Measurements from ENCODE around the gene PLPP6. TPM values are rescaled to one million over a fixed set of nuclear protein-coding genes. Genes with fewer than 3 reads are reported as not detected.

PLPP6 gene
- total and polyA plus RNA-seq, 2 of the 13 experiments (the other 11 are each of a cell fraction or from before 2014, with no cell fraction given), result 12.1 to 15.5 TPM

DNA sequence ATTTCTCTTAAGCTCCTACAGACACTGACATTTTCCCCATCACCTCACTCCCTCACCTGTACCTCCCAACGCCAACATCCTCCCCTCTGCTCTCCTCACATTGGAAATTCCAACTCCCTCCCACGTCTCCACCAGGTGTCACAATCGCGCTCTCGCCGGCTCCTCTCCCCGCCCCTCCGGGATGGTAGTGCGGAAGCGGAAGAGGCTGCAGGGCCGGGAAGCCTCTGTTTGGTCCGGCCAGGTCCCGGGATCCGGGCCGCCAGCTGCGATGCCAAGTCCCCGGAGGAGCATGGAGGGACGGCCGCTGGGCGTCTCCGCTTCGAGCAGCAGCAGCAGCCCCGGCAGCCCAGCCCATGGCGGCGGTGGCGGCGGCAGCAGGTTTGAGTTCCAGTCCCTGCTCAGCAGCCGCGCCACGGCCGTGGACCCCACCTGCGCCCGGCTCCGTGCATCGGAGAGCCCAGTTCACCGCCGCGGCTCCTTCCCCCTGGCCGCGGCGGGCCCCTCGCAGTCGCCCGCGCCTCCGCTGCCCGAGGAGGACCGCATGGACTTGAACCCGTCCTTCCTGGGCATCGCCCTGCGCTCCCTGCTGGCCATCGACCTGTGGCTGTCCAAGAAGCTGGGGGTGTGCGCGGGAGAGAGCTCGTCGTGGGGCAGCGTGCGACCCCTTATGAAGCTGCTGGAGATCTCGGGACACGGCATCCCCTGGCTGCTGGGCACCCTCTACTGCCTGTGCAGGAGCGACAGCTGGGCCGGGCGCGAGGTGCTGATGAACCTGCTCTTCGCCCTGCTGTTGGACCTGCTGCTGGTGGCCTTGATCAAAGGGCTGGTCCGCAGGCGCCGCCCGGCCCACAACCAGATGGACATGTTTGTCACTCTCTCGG, at the start of gene PLPP6 (continued):
- TF ChIP-seq, protein P1, sequence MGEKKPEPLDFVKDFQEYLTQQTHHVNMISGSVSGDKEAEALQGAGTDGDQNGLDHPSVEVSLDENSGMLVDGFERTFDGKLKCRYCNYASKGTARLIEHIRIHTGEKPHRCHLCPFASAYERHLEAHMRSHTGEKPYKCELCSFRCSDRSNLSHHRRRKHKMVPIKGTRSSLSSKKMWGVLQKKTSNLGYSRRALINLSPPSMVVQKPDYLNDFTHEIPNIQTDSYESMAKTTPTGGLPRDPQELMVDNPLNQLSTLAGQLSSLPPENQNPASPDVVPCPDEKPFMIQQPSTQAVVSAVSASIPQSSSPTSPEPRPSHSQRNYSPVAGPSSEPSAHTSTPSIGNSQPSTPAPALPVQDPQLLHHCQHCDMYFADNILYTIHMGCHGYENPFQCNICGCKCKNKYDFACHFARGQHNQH (CRISPR knock-in tag; IDR thresholded peaks at IDR 0.05), result peak; percentile 87
- TF ChIP-seq POGZ (CRISPR knock-in tag; IDR thresholded peaks at IDR 0.05), result peak; percentile 72
- TF ChIP-seq, protein P2, sequence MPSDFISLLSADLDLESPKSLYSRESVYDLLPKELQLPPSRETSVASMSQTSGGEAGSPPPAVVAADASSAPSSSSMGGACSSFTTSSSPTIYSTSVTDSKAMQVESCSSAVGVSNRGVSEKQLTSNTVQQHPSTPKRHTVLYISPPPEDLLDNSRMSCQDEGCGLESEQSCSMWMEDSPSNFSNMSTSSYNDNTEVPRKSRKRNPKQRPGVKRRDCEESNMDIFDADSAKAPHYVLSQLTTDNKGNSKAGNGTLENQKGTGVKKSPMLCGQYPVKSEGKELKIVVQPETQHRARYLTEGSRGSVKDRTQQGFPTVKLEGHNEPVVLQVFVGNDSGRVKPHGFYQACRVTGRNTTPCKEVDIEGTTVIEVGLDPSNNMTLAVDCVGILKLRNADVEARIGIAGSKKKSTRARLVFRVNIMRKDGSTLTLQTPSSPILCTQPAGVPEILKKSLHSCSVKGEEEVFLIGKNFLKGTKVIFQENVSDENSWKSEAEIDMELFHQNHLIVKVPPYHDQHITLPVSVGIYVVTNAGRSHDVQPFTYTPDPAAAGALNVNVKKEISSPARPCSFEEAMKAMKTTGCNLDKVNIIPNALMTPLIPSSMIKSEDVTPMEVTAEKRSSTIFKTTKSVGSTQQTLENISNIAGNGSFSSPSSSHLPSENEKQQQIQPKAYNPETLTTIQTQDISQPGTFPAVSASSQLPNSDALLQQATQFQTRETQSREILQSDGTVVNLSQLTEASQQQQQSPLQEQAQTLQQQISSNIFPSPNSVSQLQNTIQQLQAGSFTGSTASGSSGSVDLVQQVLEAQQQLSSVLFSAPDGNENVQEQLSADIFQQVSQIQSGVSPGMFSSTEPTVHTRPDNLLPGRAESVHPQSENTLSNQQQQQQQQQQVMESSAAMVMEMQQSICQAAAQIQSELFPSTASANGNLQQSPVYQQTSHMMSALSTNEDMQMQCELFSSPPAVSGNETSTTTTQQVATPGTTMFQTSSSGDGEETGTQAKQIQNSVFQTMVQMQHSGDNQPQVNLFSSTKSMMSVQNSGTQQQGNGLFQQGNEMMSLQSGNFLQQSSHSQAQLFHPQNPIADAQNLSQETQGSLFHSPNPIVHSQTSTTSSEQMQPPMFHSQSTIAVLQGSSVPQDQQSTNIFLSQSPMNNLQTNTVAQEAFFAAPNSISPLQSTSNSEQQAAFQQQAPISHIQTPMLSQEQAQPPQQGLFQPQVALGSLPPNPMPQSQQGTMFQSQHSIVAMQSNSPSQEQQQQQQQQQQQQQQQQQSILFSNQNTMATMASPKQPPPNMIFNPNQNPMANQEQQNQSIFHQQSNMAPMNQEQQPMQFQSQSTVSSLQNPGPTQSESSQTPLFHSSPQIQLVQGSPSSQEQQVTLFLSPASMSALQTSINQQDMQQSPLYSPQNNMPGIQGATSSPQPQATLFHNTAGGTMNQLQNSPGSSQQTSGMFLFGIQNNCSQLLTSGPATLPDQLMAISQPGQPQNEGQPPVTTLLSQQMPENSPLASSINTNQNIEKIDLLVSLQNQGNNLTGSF (CRISPR knock-in tag; IDR thresholded peaks at IDR 0.05), result 0 out of 2 replicates have a peak, but pooled peaks have one; percentile 24
- peak; percentile 90 for TF ChIP-seq MAZ (IDR thresholded peaks at IDR 0.05; ENCODE audit: borderline replicate concordance, low read depth, low read length)
- TF ChIP-seq MAZ (CRISPR knock-in tag; IDR thresholded peaks at IDR 0.05; ENCODE audit: low read depth), result no peak; the same call in 1 of the 2 replicates
- TF ChIP-seq KLF13 (CRISPR knock-in tag; IDR thresholded peaks at IDR 0.05), result no peak
- TF ChIP-seq ARNTL (CRISPR knock-in tag; IDR thresholded peaks at IDR 0.05), result peak; percentile 17; the same call in 1 of the 2 replicates
- TF ChIP-seq POLR2A (IDR thresholded peaks at IDR 0.05; ENCODE audit: insufficient read depth in 1 of 2, low read depth in 2 of 2, low read length in 2 of 2), result peak; percentile 73 to 76
- TF ChIP-seq, protein P3, sequence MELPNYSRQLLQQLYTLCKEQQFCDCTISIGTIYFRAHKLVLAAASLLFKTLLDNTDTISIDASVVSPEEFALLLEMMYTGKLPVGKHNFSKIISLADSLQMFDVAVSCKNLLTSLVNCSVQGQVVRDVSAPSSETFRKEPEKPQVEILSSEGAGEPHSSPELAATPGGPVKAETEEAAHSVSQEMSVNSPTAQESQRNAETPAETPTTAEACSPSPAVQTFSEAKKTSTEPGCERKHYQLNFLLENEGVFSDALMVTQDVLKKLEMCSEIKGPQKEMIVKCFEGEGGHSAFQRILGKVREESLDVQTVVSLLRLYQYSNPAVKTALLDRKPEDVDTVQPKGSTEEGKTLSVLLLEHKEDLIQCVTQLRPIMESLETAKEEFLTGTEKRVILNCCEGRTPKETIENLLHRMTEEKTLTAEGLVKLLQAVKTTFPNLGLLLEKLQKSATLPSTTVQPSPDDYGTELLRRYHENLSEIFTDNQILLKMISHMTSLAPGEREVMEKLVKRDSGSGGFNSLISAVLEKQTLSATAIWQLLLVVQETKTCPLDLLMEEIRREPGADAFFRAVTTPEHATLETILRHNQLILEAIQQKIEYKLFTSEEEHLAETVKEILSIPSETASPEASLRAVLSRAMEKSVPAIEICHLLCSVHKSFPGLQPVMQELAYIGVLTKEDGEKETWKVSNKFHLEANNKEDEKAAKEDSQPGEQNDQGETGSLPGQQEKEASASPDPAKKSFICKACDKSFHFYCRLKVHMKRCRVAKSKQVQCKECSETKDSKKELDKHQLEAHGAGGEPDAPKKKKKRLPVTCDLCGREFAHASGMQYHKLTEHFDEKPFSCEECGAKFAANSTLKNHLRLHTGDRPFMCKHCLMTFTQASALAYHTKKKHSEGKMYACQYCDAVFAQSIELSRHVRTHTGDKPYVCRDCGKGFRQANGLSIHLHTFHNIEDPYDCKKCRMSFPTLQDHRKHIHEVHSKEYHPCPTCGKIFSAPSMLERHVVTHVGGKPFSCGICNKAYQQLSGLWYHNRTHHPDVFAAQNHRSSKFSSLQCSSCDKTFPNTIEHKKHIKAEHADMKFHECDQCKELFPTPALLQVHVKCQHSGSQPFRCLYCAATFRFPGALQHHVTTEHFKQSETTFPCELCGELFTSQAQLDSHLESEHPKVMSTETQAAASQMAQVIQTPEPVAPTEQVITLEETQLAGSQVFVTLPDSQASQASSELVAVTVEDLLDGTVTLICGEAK (IDR thresholded peaks at IDR 0.05), result 0 out of 2 replicates have a peak, but pooled peaks have one; percentile 33
- TF ChIP-seq, protein P3 (CRISPR knock-in tag; IDR thresholded peaks at IDR 0.05), result peak; percentile 68; the same call in 1 of the 2 replicates
- peak; percentile 69 for TF ChIP-seq ISL2 (CRISPR knock-in tag; IDR thresholded peaks at IDR 0.05)
- no peak; the same call in none of the 2 replicates for TF ChIP-seq MEIS1 (CRISPR knock-in tag; IDR thresholded peaks at IDR 0.05; ENCODE audit: borderline replicate concordance)

Data from HepG2 (cell line).